ENCODE results near the gene CATSPER3.

DNA sequence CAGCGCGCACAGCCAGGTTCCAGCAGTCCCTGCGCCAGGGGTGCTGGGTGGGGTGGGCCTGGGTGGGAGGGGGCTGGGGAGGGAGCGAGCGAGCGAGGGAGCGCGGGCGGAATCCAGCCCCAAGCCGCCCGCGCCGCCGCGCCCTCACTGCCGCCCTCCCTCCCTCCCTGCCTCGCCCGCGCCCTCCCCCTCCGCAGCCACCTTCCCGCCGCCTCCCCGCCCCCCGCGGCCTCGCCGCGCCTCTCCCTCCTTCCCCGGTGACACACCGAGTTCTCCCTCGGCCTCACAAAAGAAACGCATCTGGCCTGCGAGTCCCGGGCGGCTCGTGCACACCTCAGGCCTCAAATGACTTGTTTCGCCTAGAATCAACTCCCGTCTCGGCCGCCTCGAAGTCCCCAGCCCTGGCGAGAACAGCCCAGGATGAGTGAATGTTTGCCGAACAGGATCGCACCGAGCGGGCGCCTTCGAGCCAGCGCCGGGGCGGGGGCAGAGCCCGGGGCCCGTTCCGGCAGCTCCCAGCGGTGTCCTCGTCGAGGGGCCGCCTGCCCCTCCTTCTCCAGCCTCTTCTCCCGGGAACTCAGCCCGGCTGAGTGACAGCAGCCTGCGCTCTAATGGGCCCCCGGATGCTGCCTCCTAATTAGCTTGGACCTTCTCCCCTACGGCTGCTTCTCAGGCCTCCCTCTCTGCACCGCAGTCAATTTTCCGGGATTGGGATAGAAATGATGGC is 66.7 kb downstream of the CATSPER3 start:
- no peak for TF ChIP-seq POLR2AphosphoS5 (IDR thresholded peaks at IDR 0.05)
- TF ChIP-seq, protein P1, sequence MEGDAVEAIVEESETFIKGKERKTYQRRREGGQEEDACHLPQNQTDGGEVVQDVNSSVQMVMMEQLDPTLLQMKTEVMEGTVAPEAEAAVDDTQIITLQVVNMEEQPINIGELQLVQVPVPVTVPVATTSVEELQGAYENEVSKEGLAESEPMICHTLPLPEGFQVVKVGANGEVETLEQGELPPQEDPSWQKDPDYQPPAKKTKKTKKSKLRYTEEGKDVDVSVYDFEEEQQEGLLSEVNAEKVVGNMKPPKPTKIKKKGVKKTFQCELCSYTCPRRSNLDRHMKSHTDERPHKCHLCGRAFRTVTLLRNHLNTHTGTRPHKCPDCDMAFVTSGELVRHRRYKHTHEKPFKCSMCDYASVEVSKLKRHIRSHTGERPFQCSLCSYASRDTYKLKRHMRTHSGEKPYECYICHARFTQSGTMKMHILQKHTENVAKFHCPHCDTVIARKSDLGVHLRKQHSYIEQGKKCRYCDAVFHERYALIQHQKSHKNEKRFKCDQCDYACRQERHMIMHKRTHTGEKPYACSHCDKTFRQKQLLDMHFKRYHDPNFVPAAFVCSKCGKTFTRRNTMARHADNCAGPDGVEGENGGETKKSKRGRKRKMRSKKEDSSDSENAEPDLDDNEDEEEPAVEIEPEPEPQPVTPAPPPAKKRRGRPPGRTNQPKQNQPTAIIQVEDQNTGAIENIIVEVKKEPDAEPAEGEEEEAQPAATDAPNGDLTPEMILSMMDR (IDR thresholded peaks at IDR 0.05) = no peak
- TF ChIP-seq EP300 (IDR thresholded peaks at IDR 0.05) = no peak
- TF ChIP-seq POLR2A (IDR thresholded peaks at IDR 0.05; ENCODE audit: low read depth) = no peak

Data from esophagus muscularis mucosa (tissue), 4 donors.